Activated naive CD8-positive, alpha-beta T cell treated with anti-CD3 and anti-CD28 coated beads, Interleukin-2, amount 10 ng/mL, durations not matched to agents 7 days and 5 days (primary cell): ENCODE data around the gene CTNNA2. TPM values are rescaled to one million over a fixed set of nuclear protein-coding genes. Genes with fewer than 3 reads are reported as not detected.

Experiments used
- ATAC-seq: fragments of 150-1000 bp; cut with Tn5 transposase; one replicate; pipeline ENCODE4 v1.10.0; 2021; ENCODE audit warnings: low read depth, moderate library complexity
- POLR2A ChIA-PET: fragments of 350-600 bp; sonication (Branson Sonifier 250); formaldehyde crosslinking; loops from one replicate; lab custom pipeline; 2021; ENCODE audit warnings: antibody characterized with exemption; lab: Charles Lee
- DNase-seq: peaks from one replicate; pipeline ENCODE4 v3.0.0; 2021
- H3K27ac Mint-ChIP-seq: one replicate; pipeline ENCODE4 v1.8.0; 2022; ENCODE audit warnings: mild to moderate bottlenecking, mixed read lengths
- H3K27me3 Mint-ChIP-seq: one replicate; pipeline ENCODE4 v1.8.0; 2022; ENCODE audit warnings: mild to moderate bottlenecking, moderate library complexity, mixed read lengths
- H3K36me3 Mint-ChIP-seq: one replicate; pipeline ENCODE4 v1.8.0; 2021; ENCODE audit warnings: mild to moderate bottlenecking, mixed read lengths
- H3K4me1 Mint-ChIP-seq: one replicate; pipeline ENCODE4 v1.8.0; 2021; ENCODE audit warnings: mixed read lengths
- H3K4me3 Mint-ChIP-seq: one replicate; pipeline ENCODE4 v1.8.0; 2022; ENCODE audit warnings: mild to moderate bottlenecking, moderate library complexity, mixed read lengths
- H3K9me3 Mint-ChIP-seq: one replicate; pipeline ENCODE4 v1.8.0; 2021; ENCODE audit warnings: mixed read lengths
- total RNA-seq, 2 experiments: library from RNA; stranded (reverse); gene quantifications; one replicate each; pipeline ENCODE4 v1.2.3, GENCODE V29; 2021

CTNNA2 gene
- total RNA-seq, 2 experiments from 2014 or later = not detected

DNA sequence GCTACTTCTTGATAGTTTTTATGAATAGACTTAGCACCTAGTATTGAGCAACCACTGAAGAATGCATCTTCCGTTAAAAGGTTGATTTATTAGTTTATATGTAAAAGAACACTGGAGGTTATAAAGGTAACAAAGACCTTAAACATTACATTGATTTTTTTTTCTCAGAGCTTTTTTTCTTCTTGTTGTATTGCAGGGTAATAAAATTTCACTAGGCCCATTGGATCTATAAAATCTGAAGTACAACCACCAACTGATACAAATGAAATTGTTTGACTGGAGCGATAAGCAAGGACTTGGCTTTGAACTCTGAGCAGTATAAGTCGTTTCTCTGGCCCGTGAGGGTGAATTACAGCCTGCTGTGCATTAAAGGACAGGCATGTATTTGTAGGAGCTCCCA is 447.7 kb downstream of the CTNNA2 start:
- POLR2A ChIA-PET = no interaction called here
- H3K27ac Mint-ChIP-seq = no peak overlapping the region
- no peaks in the 10 kb centered on the region for H3K4me1 Mint-ChIP-seq
- H3K9me3 Mint-ChIP-seq = peaks cover 2% of the 10 kb centered on the region
- H3K4me3 Mint-ChIP-seq = no peak overlapping the region
- DNase-seq = no peak
- no peaks in the 10 kb centered on the region for H3K27me3 Mint-ChIP-seq
- no peaks in the 10 kb centered on the region for H3K36me3 Mint-ChIP-seq
- ATAC-seq = no peak

DNA sequence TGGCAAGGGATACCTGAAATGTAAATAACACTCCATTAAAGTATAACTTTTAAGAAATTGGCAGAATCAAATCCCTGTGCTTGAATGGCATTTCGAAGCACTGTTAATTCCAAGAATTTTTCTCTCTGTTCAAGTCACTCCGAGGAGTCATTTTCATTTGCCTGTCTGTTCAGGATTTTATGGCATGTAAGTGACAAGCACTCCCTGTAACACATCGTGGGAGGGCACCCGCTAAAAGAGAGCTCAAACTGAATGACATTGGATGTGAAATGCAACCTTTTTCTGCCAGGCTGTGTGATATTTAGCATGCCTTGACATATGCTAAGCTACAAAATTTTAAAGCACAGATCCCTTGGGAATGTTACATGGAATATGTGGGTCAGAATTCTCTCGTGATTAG is 452.1 kb downstream of the CTNNA2 start:
- no peak overlapping the region for H3K27ac Mint-ChIP-seq
- POLR2A ChIA-PET = no interaction called here
- H3K9me3 Mint-ChIP-seq = peaks cover 2% of the 10 kb centered on the region
- no peaks in the 10 kb centered on the region for H3K27me3 Mint-ChIP-seq
- H3K4me3 Mint-ChIP-seq = no peak overlapping the region
- no peaks in the 10 kb centered on the region for H3K4me1 Mint-ChIP-seq
- DNase-seq (no peak), ATAC-seq (no peak)
- no peaks in the 10 kb centered on the region for H3K36me3 Mint-ChIP-seq

DNA sequence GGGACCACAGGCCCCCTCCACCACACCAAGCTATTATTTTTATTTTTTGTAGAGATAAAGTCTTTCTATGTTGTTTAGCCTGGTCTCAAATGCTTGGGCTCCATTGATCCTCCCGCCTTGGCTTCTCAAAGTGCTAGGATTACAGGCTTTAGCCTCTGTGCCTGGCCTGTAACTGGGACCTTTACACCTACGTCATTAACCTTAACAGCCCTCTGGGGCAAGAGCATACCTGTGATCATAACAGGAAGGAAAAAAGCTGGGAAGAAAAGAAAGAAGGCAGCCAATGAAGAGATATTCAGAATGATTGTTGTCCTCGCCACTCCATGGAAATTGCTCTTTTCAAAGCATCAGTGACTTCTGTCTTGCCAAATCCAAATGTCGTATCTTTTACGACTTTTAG is 453.5 kb downstream of the CTNNA2 start:
- H3K36me3 Mint-ChIP-seq = no peaks in the 10 kb centered on the region
- POLR2A ChIA-PET = no interaction called here
- no peaks in the 10 kb centered on the region for H3K4me1 Mint-ChIP-seq
- DNase-seq (no peak), ATAC-seq (no peak)
- no peak overlapping the region for H3K27ac Mint-ChIP-seq
- H3K4me3 Mint-ChIP-seq = no peak overlapping the region
- H3K27me3 Mint-ChIP-seq = no peaks in the 10 kb centered on the region
- H3K9me3 Mint-ChIP-seq = peaks cover 2% of the 10 kb centered on the region

DNA sequence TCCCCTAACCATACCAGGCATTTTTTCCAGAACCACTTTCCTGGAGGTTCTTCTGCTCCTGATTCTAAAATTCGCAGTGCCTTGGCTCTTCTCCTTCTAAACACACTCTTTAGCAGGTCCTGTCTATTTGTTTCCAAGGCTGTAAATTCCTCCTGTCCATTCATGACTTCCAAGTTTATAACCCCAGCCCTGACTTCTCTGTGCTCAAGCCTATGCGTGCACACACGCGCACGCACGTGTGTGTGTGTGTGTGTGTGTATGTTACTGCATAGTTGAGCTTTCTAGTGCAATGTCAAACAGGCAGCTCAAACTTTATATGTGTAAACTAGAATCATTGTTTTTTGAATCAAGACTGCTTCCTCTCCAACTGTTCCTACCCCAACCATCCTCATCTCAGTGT is 454.0 kb downstream of the CTNNA2 start:
- Mint-ChIP-seq H3K27me3 (no peaks in the 10 kb centered on the region), H3K27ac (no peak overlapping the region), H3K36me3 (no peaks in the 10 kb centered on the region), H3K4me3 (no peak overlapping the region), H3K9me3 (peaks cover 2% of the 10 kb centered on the region), H3K4me1 (no peaks in the 10 kb centered on the region)
- POLR2A ChIA-PET = no interaction called here
- ATAC-seq (no peak), DNase-seq (no peak)

DNA sequence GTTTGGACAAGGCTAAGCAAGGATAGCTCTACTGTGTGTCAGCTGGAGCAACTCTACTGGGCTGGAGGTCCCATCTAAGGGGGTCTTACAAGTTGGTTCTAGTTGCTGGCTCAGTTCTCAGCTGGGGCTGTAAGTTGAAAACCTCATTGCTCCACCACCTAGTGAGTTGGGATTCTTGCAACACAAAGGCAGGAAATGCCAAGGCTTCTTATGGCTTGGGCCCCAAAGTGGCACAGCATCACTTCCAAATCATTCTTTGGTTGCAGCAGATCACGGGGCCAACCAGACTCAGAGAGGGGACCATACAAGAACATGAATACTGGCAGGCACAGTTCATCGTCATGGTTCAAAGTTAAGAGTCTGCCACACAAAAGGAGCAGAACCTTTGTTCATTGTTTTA is 459.0 kb downstream of the CTNNA2 start:
- no peak for ATAC-seq
- Mint-ChIP-seq H3K4me1 (no peaks in the 10 kb centered on the region), H3K9me3 (no peaks in the 10 kb centered on the region), H3K27ac (no peak overlapping the region), H3K4me3 (no peak overlapping the region), H3K27me3 (no peaks in the 10 kb centered on the region), H3K36me3 (no peaks in the 10 kb centered on the region)
- DNase-seq = no peak
- POLR2A ChIA-PET = no interaction called here

DNA sequence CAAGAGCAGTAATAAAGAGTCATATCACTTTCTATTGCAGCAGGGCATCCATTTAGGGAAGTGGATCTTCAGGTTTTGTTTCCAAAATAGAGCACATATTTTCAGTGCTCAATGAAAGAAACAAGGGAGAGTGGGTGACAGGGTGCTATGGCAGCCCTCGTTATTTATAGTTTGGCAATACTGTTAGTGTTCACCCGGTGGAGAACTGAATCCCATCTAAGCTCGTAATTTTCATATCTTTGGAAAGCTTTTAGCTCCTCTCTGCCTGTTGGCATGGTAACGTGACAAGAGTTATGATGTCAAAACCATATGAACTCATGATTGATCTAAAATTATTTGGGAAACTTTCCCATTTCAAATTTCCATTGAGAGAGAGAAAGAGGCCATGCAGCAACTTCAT is 459.8 kb downstream of the CTNNA2 start:
- DNase-seq = no peak
- H3K4me3 Mint-ChIP-seq = no peak overlapping the region
- no peaks in the 10 kb centered on the region for H3K36me3 Mint-ChIP-seq
- POLR2A ChIA-PET = no interaction called here
- no peaks in the 10 kb centered on the region for H3K9me3 Mint-ChIP-seq
- no peak overlapping the region for H3K27ac Mint-ChIP-seq
- H3K4me1 Mint-ChIP-seq = no peaks in the 10 kb centered on the region
- no peak for ATAC-seq
- H3K27me3 Mint-ChIP-seq = no peaks in the 10 kb centered on the region

DNA sequence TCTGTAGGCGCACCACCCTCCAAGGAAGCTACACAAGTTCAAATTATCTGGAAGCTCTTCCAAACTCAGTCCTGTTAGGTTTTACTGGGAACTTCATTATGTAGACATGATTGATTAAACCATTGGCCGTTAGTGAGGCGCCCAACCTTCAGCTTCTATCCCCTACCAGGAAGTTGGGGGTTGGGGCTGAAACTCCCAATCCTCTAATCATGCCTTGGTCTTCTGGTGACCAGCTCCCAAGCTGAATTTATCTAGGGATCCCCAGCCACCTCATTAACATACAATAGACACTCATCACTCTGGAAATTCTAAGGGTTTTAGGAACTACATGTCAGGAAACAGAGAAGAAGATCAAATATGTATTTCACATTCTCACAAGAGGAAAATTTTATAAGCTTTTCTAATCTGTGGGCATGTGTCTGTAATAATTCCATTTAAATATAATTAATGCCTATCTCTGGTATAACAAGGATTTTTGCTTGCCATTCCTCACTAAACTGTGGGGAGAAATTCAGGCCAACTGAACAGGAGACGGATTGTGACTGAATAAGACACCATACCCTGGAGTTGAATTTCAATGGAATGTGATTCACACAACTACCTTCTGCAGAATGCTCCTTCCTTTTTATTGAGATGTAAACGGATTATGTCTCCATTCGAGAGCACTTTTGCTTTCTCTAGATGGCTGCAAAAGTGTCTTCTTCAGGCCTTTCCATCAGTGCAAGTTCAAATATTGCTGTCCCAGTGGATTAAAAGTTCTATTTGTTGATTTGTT is 463.1 kb downstream of the CTNNA2 start:
- Mint-ChIP-seq H3K36me3 (no peaks in the 10 kb centered on the region), H3K4me1 (no peaks in the 10 kb centered on the region), H3K27me3 (no peaks in the 10 kb centered on the region), H3K9me3 (no peaks in the 10 kb centered on the region), H3K27ac (no peak overlapping the region), H3K4me3 (no peak overlapping the region)
- POLR2A ChIA-PET = no interaction called here
- DNase-seq = no peak
- ATAC-seq = no peak

DNA sequence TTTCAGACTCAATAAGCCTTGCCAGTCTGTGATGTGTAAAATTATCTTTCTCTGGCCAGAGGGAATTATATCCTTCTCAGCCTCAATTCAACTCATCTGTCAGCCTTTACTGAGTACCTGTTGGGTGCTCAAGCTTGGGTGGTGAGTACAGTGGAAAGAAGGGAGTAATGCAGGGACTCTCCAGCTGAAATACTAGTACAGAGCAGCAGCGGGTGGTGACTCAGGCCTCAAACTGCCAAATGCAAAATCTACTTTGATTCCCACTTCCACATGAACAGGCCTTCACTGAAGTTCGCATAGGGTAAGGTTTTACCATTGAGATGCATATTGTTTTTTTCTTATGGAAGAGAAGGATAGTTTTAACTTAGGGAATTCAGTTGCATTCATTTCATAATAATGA is 464.9 kb downstream of the CTNNA2 start:
- no peak for ATAC-seq

DNA sequence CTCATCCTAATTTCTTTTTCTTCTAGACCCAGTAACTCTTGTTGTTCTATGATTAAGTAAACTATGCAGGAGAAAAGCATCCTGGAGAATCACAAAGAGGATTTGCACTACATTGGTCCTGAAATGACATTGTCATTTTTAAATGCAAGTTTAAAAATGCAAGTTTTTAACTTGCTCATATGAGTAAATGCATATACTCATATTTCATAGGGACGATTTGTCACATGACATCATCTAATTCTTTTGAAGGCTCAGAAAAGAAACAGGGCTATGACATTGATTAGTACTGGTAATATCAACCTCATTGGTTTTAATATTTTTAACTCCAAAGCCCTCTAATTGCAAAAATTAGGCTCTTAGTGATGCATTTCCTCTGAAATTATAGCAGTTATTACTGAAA is 467.3 kb downstream of the CTNNA2 start:
- ATAC-seq (no peak), DNase-seq (no peak)
- H3K9me3 Mint-ChIP-seq = no peaks in the 10 kb centered on the region
- POLR2A ChIA-PET = no interaction called here
- no peaks in the 10 kb centered on the region for H3K36me3 Mint-ChIP-seq
- no peaks in the 10 kb centered on the region for H3K27me3 Mint-ChIP-seq
- H3K4me3 Mint-ChIP-seq = no peak overlapping the region
- H3K27ac Mint-ChIP-seq = no peak overlapping the region
- no peaks in the 10 kb centered on the region for H3K4me1 Mint-ChIP-seq

More for the DNA sequence above, 464.9 kb downstream of the CTNNA2 start:
- H3K27ac Mint-ChIP-seq = no peak overlapping the region
- H3K4me1 Mint-ChIP-seq = no peaks in the 10 kb centered on the region
- no peaks in the 10 kb centered on the region for H3K36me3 Mint-ChIP-seq
- H3K27me3 Mint-ChIP-seq = no peaks in the 10 kb centered on the region
- no peak overlapping the region for H3K4me3 Mint-ChIP-seq
- DNase-seq = no peak
- POLR2A ChIA-PET = no interaction called here
- H3K9me3 Mint-ChIP-seq = no peaks in the 10 kb centered on the region

DNA sequence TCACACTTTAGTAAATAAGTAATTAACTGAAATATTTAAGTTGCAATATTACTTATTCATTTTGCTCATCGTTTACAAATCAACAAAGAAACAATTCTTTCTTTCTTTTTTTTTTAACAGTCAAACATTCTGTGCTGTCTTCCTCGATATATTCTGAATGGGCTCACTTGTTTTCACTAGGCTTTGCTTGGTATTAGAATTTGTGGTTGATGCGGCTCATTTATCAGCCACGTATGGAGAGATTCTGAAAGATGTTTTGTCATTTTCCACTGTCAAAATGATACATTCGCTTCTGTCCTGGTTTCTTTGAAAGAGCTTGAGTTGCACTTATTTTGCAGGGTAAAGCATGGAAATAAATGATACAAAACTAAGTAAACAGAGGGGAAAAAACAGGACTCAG is 468.0 kb downstream of the CTNNA2 start:
- no peaks in the 10 kb centered on the region for H3K36me3 Mint-ChIP-seq
- H3K27me3 Mint-ChIP-seq = no peaks in the 10 kb centered on the region
- H3K9me3 Mint-ChIP-seq = no peaks in the 10 kb centered on the region
- H3K4me3 Mint-ChIP-seq = no peak overlapping the region
- POLR2A ChIA-PET = no interaction called here
- no peaks in the 10 kb centered on the region for H3K4me1 Mint-ChIP-seq
- ATAC-seq (no peak), DNase-seq (no peak)
- no peak overlapping the region for H3K27ac Mint-ChIP-seq

DNA sequence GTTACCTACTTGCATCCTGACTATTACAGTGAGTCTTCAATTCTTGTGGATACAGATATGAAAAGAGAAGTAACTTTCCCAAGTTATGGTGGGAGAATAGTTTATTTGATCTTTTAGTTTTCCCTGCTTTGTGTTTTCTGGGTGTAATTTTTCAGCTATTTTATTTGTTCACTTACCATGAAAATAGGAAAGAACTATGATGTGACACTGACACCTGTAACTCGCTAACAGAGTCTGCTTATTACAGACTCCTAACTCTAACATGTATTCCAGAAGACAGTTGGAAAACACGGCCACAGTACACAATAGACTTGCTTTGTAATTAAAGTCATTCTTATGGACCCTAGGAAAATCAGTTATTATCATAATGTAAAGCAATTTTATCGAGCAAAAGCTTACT is 468.5 kb downstream of the CTNNA2 start:
- ATAC-seq = no peak
- DNase-seq = no peak
- H3K27me3 Mint-ChIP-seq = no peaks in the 10 kb centered on the region
- POLR2A ChIA-PET = no interaction called here
- H3K9me3 Mint-ChIP-seq = no peaks in the 10 kb centered on the region
- H3K27ac Mint-ChIP-seq = no peak overlapping the region
- H3K4me3 Mint-ChIP-seq = no peak overlapping the region
- H3K36me3 Mint-ChIP-seq = no peaks in the 10 kb centered on the region
- no peaks in the 10 kb centered on the region for H3K4me1 Mint-ChIP-seq

DNA sequence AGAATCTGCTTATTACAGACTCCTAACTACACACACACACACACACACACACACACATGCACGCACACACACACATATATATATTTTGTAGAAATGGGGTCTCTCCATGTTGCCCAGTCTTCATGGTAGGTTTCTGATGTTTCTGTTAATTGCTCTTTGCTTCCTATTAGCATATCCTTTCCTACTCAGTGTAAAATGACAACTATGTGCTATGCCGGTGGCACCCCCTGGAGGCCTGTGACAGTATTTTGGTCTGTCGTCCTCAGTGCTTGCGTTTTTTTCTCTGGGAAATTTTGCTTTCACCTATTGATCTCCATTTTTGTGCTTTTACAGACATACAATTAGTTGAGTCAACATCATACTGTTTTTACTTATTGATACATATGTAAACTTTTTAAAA is 469.6 kb downstream of the CTNNA2 start:
- ATAC-seq (no peak), DNase-seq (no peak)
- H3K9me3 Mint-ChIP-seq = no peaks in the 10 kb centered on the region
- H3K27ac Mint-ChIP-seq = no peak overlapping the region
- no peaks in the 10 kb centered on the region for H3K36me3 Mint-ChIP-seq
- POLR2A ChIA-PET = no interaction called here
- no peaks in the 10 kb centered on the region for H3K27me3 Mint-ChIP-seq
- no peaks in the 10 kb centered on the region for H3K4me1 Mint-ChIP-seq
- H3K4me3 Mint-ChIP-seq = no peak overlapping the region

DNA sequence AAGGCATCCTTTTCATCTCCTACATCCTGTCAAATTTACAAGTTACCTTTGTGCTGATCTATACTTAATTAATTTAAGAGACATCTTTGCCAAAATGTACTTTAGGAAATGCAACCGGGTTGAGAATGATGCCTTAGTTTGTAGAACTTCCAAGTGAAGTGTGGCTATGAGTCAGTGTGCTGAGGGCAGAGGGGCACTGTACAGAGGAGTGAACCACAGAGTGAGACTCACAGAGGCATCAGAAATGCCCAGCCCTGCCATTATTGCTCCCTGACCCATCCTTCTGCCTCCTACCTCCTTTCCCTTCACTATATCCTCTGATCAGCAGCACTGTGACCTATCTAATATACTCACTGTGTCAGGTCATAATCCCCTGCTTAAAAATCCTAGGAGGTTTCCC is 471.6 kb downstream of the CTNNA2 start:
- Mint-ChIP-seq H3K4me3 (no peak overlapping the region), H3K27ac (no peak overlapping the region), H3K36me3 (no peaks in the 10 kb centered on the region), H3K27me3 (no peaks in the 10 kb centered on the region), H3K9me3 (no peaks in the 10 kb centered on the region), H3K4me1 (no peaks in the 10 kb centered on the region)
- DNase-seq (no peak), ATAC-seq (no peak)
- POLR2A ChIA-PET = no interaction called here

DNA sequence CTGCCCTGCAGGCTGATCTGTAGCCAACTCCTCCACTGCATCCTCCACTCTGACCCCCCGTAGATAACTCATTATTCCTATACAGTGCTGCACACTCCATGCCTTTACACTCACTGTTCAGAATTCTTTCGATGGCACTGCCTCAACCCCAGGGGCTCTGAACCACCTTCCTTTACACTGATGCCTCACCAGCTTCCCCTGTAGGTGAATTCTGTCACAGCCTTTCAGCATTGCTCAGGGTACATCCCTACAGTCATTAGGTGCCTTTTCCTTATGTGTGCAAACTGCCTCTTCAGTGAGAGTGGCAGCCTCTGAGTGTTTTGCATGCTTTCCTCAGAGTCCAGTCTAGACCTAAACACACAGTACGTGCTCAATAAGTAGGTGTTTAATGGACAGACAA is 472.3 kb downstream of the CTNNA2 start:
- Mint-ChIP-seq H3K27ac (no peak overlapping the region), H3K27me3 (no peaks in the 10 kb centered on the region), H3K4me3 (no peak overlapping the region), H3K9me3 (no peaks in the 10 kb centered on the region), H3K4me1 (no peaks in the 10 kb centered on the region), H3K36me3 (no peaks in the 10 kb centered on the region)
- no peak for DNase-seq
- ATAC-seq = no peak
- POLR2A ChIA-PET = no interaction called here

DNA sequence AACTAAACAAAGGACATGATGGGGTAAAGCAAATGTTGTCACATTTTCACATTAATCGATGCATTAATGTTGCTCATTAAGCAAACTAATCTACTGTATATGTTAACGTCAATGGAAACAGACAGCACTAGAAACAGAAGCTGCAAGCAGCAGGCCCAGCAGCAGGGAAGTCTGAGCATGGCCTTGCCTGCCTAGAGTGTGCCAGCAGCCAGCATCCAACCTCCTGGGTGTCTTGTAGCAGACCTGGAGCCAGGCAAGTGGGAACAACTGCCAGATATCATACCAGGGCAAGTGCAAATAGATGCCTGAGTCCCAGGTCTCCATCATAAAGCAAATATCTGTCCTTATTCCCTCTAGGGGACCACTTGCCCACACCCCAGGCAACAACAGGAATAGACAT is 472.7 kb downstream of the CTNNA2 start:
- ATAC-seq = no peak
- Mint-ChIP-seq H3K9me3 (no peaks in the 10 kb centered on the region), H3K4me1 (no peaks in the 10 kb centered on the region), H3K36me3 (no peaks in the 10 kb centered on the region), H3K27ac (no peak overlapping the region), H3K27me3 (no peaks in the 10 kb centered on the region), H3K4me3 (no peak overlapping the region)
- POLR2A ChIA-PET = no interaction called here
- no peak for DNase-seq
